ENCODE data around the gene GPATCH1. TPM values are rescaled to one million over a fixed set of nuclear protein-coding genes. Genes with fewer than 3 reads are reported as not detected.
A peak's percentile ranks its signal among the peaks of the same experiment; 100 is the strongest.

The GPATCH1 gene
- total and polyA plus RNA-seq, 12 donors, result 4.6 to 11.6 (median 6.8) TPM

- 25 to 29% (median 28%) methylated on average over 23 of the region's 23 CpGs for WGBS, 4 donors
- intact Hi-C loops (cut with DNase I), result loop anchor here (5.0 to 10.0 kb wide), 3 partner anchors 38 to 261 kb away; no protein-coding TSS in a partner anchor
Measured at GRCh38 chr19:33143897-33144405, 63.0 kb downstream of the GPATCH1 start.

GRCh38 chr19:33146209-33146608 is 65.2 kb downstream of the GPATCH1 start:
- H3K36me3 ChIP-seq (replicated peaks in 1 of 2), result no peaks in the 10 kb centered on the region
- TF ChIP-seq CTCF (IDR thresholded peaks at IDR 0.05) (no peak), POLR2A (IDR thresholded peaks at IDR 0.05) (no peak)
- 80 to 90% (median 86%) methylated on average over 9 of the region's 9 CpGs for WGBS, 4 donors
- intact Hi-C loops (cut with DNase I), result loop anchor here in 1 of 2 donors (10.0 kb wide), 1 partner anchor 259 kb away; no protein-coding TSS in a partner anchor
- H3K27ac ChIP-seq, result no peak overlapping the region
- H3K4me1 ChIP-seq (replicated peaks in 1 of 2), result no peaks in the 10 kb centered on the region
- no peak for DNase-seq
- no peaks in the 10 kb centered on the region for H3K27me3 ChIP-seq
- no peak overlapping the region for H3K4me3 ChIP-seq
- H3K9me3 ChIP-seq (replicated peaks in 1 of 3), result no peaks in the 10 kb centered on the region

More at GRCh38 chr19:33143897-33144405, 63.0 kb downstream of the GPATCH1 start:
- H3K27ac ChIP-seq, result no peak overlapping the region
- H3K36me3 ChIP-seq (replicated peaks in 1 of 2), result no peaks in the 10 kb centered on the region
- H3K4me3 ChIP-seq, result no peak overlapping the region
- H3K4me1 ChIP-seq (replicated peaks in 1 of 2), result no peaks in the 10 kb centered on the region
- no peak for TF ChIP-seq POLR2A (IDR thresholded peaks at IDR 0.05)
- peak; percentile 85 to 96 (median 90) for TF ChIP-seq CTCF (IDR thresholded peaks at IDR 0.05)
- H3K9me3 ChIP-seq (replicated peaks in 1 of 3), result no peaks in the 10 kb centered on the region
- H3K27me3 ChIP-seq, result no peaks in the 10 kb centered on the region
- DNase-seq, result peak; percentile 37 to 77 (median 60)

DNA sequence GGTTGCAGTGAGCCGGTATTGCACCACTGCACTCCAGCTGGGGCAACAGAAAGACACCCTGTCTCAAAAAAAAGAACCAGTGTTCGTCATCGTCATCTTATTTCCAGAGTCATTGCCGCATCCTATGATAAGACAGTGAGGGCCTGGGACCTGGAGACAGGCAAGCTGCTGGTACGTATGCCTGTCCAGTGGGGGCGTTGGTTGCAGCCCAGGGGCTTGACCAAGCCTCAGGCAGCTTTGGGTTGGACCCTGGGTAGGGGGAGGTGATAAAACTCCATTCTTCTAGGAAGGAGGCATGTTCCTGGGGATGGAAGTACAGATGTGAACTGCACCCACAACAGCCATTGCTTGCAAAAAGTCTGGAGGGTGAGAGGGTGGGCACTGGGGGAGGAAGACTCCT is 66.6 kb downstream of the GPATCH1 start:
- Histone ChIP-seq H3K27me3 (no peaks in the 10 kb centered on the region), H3K36me3 (replicated peaks in 1 of 2) (no peaks in the 10 kb centered on the region), H3K4me1 (replicated peaks in 1 of 2) (no peaks in the 10 kb centered on the region), H3K4me3 (no peak overlapping the region), H3K27ac (no peak overlapping the region), H3K9me3 (replicated peaks in 1 of 3) (no peaks in the 10 kb centered on the region)
- 75 to 100% (median 89%) methylated on average over 2 to 6 of the region's 6 CpGs for WGBS, 4 donors
- DNase-seq, result no peak
- intact Hi-C loops (cut with DNase I), result loop anchor here in 1 of 2 donors (10.0 kb wide), 1 partner anchor 257 kb away; no protein-coding TSS in a partner anchor
- TF ChIP-seq CTCF (IDR thresholded peaks at IDR 0.05) (no peak), POLR2A (IDR thresholded peaks at IDR 0.05) (no peak)

DNA sequence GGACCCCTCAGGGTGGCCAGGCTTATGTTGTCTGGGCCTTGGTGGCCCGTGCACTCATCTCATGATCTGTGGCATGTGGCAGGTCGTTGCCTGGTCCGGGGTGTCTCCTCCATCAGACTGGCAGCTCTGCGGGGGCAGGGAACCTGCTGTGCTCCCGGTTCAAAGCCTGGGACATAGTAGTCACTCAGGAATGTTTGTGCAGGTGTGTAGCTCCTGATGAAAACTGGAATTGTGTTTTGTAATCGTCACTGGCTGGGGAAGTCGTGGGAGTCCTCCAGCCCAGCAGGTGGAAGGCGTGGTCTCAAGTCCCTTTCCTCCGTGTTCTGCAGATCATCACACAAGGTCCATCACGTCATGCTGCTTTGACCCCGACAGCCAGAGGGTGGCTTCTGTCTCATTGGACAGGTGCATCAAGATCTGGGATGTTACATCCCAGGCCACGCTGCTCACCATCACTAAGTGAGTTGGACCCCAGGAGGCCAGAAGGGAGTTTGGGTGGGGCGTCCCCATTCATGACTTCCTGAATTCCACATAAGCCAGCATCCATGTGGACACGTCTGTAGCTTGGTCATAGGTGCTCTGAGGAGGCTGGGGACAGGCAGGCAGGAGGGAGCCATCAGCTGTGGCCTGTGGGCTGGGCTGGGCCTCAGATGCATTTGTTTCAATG is 70.0 kb downstream of the GPATCH1 start:
- H3K4me3 ChIP-seq, result no peak overlapping the region
- WGBS, 4 donors, result 69 to 82% (median 74%) methylated on average over 6 to 14 of the region's 14 CpGs
- no peaks in the 10 kb centered on the region for H3K9me3 ChIP-seq (replicated peaks in 1 of 3)
- no peaks in the 10 kb centered on the region for H3K27me3 ChIP-seq
- no peak for TF ChIP-seq CTCF (IDR thresholded peaks at IDR 0.05)
- no peak for TF ChIP-seq POLR2A (IDR thresholded peaks at IDR 0.05)
- DNase-seq, result no peak
- H3K4me1 ChIP-seq (replicated peaks in 1 of 2), result no peaks in the 10 kb centered on the region
- H3K27ac ChIP-seq, result no peak overlapping the region
- intact Hi-C loops (cut with DNase I), result no loop called here
- H3K36me3 ChIP-seq (replicated peaks in 1 of 2), result no peaks in the 10 kb centered on the region
